GM23338 (cell line): Measurements from ENCODE around the gene MXRA8. TPM values are rescaled to one million over a fixed set of nuclear protein-coding genes. Genes with fewer than 3 reads are reported as not detected.

Experiments used
- ATAC-seq: fragments of 200-7000 bp; cut with Tn5 transposase; 3 replicates; pipeline ENCODE4 v1.9.1; 2020
- DNase-seq: peaks from one replicate; pipeline ENCODE4 v3.0.0-alpha.2; 2015; ENCODE audit warnings: low spot score
- H2AFZ ChIP-seq: fragments of 200-600 bp; sonication (generic); 2 replicates; pipeline ENCODE4 v1.8.0; 2016; ENCODE audit warnings: antibody characterized with exemption, mild to moderate bottlenecking, moderate library complexity
- H3F3A ChIP-seq: fragments of 200-600 bp; sonication (generic); replicated peaks from 2 replicates; pipeline ENCODE4 v1.8.0; 2017; ENCODE audit warnings: antibody characterized with exemption, mixed run types, low read depth
- H3K27ac ChIP-seq: fragments of 200-600 bp; sonication (generic); 2 replicates; pipeline ENCODE4 v1.6.1; 2016; ENCODE audit warnings: low read depth
- H3K27me3 ChIP-seq: fragments of 200-600 bp; sonication (generic); 2 replicates; pipeline ENCODE4 v1.8.0; 2016; ENCODE audit warnings: mild to moderate bottlenecking, mixed run types, moderate library complexity; ENCODE audit not compliant: insufficient read depth
- H3K36me3 ChIP-seq: fragments of 200-600 bp; sonication (generic); 2 replicates; pipeline ENCODE4 v1.8.0; 2016; ENCODE audit warnings: mild to moderate bottlenecking; ENCODE audit not compliant: insufficient read depth
- H3K4me1 ChIP-seq: fragments of 200-600 bp; sonication (generic); 2 replicates; pipeline ENCODE4 v1.8.0; 2016; ENCODE audit warnings: mild to moderate bottlenecking, moderate library complexity; ENCODE audit not compliant: insufficient read depth
- H3K4me2 ChIP-seq: fragments of 200-600 bp; sonication (generic); 2 replicates; pipeline ENCODE4 v1.7.1; 2017; ENCODE audit warnings: mixed run types
- H3K4me3 ChIP-seq: fragments of 200-600 bp; sonication (generic); 2 replicates; pipeline ENCODE4 v1.6.1; 2016; ENCODE audit warnings: mixed run types
- H3K79me2 ChIP-seq: fragments of 200-600 bp; sonication (generic); replicated peaks from 2 replicates; pipeline ENCODE4 v1.8.0; 2017; ENCODE audit warnings: mild to moderate bottlenecking; ENCODE audit not compliant: insufficient read depth
- H3K9me2 ChIP-seq: fragments of 200-600 bp; sonication (generic); 2 replicates; pipeline ENCODE4 v1.8.0; 2017; ENCODE audit not compliant: insufficient read depth
- H4K20me1 ChIP-seq: fragments of 200-600 bp; sonication (generic); replicated peaks from 2 replicates; pipeline ENCODE4 v1.8.0; 2017; ENCODE audit warnings: mild to moderate bottlenecking; ENCODE audit not compliant: insufficient read depth
- H3K27ac Mint-ChIP-seq: 2 replicates; pipeline ENCODE4 v1.8.0; 2020; ENCODE audit warnings: inconsistent platforms, mild to moderate bottlenecking, moderate library complexity, mixed read lengths
- H3K27me3 Mint-ChIP-seq: 3 replicates; pipeline ENCODE4 v1.8.0; 2022; ENCODE audit warnings: low read depth, mild to moderate bottlenecking, moderate library complexity, mixed read lengths, inconsistent platforms; ENCODE audit not compliant: insufficient read depth, poor library complexity
- H3K36me3 Mint-ChIP-seq: 3 replicates; pipeline ENCODE4 v1.8.0; 2021; ENCODE audit warnings: low read depth, mild to moderate bottlenecking, inconsistent platforms, moderate library complexity, mixed read lengths
- H3K4me1 Mint-ChIP-seq: 3 replicates; pipeline ENCODE4 v1.8.0; 2020; ENCODE audit warnings: mild to moderate bottlenecking, inconsistent platforms, mixed read lengths
- H3K4me3 Mint-ChIP-seq: 3 replicates; pipeline ENCODE4 v1.8.0; 2021; ENCODE audit warnings: moderate library complexity, mild to moderate bottlenecking, inconsistent platforms, mixed read lengths
- H3K9me3 Mint-ChIP-seq: 3 replicates; pipeline ENCODE4 v1.8.0; 2020; ENCODE audit warnings: moderate library complexity, mild to moderate bottlenecking, inconsistent platforms, mixed read lengths
- CTCF ChIP-seq, 2 experiments: fragments of 200-600 bp in 1 of 2; sonication (generic) in 1 of 2; conservative IDR thresholded peaks; 2 replicates each; pipeline versions ENCODE4 v1.5.1 to v1.6.1; 2016 to 2017; ENCODE audit warnings: antibody characterized with exemption in 2 of 2, low read depth in 2 of 2, mild to moderate bottlenecking in 2 of 2, moderate library complexity in 1 of 2
- ETS1 ChIP-seq: IDR thresholded peaks from 2 replicates; pipeline ENCODE4 v1.6.1; 2016; ENCODE audit warnings: antibody characterized with exemption
- EZH2 ChIP-seq: fragments of 200-600 bp; sonication (generic); IDR thresholded peaks from one replicate; pipeline ENCODE4 v1.8.0; 2017; ENCODE audit warnings: antibody characterized with exemption, mild to moderate bottlenecking, low read depth; ENCODE audit not compliant: unreplicated experiment
- JUNB ChIP-seq: IDR thresholded peaks from one replicate; pipeline ENCODE4 v1.6.1; 2016; ENCODE audit warnings: antibody characterized with exemption; ENCODE audit not compliant: unreplicated experiment
- NANOG ChIP-seq: IDR thresholded peaks from 2 replicates; pipeline ENCODE4 v1.6.1; 2016; ENCODE audit warnings: antibody characterized with exemption, borderline replicate concordance
- POLR2AphosphoS5 ChIP-seq: IDR thresholded peaks from 2 replicates; pipeline ENCODE4 v1.6.1; 2016; ENCODE audit warnings: antibody characterized with exemption, low read depth
- STAT1 ChIP-seq: IDR thresholded peaks from one replicate; pipeline ENCODE4 v1.6.1; 2016; ENCODE audit warnings: antibody characterized with exemption; ENCODE audit not compliant: unreplicated experiment
- ZNF331 ChIP-seq: fragments of 250-450 bp; sonication (Bioruptor Pico); IDR thresholded peaks from 2 replicates; pipeline ENCODE4 v1.5.0; 2020; ENCODE audit warnings: low read depth, mild to moderate bottlenecking, moderate library complexity
- ZNF462 ChIP-seq: fragments of 250-450 bp; sonication (Bioruptor Pico); IDR thresholded peaks from 2 replicates; pipeline ENCODE4 v1.5.0; 2020; ENCODE audit warnings: mild to moderate bottlenecking, moderate library complexity
- polyA plus RNA-seq: library from polyadenylated mRNA; unstranded; fragments of >200 nt; fragmentation: Nextera tagmentation; extraction: Ambion mirVana; gene quantifications from 2 replicates; pipeline ENCODE4 v1.2.1, GENCODE V29; 2016
- total RNA-seq: library from RNA; depleted of rRNA; stranded (reverse); fragments of >200 nt; shearing (Covaris generic); gene quantifications from 2 replicates; pipeline ENCODE4 v1.2.3, GENCODE V29; 2014

The MXRA8 gene
- total and polyA plus RNA-seq, 2 experiments from 2014 or later: 9.1 to 17.2 TPM

GRCh38 chr1:1377540-1378205 is 19.3 kb upstream of the MXRA8 start:
- Histone ChIP-seq H2AFZ (no peak overlapping the region), H4K20me1 (peaks cover 7% of the 10 kb centered on the region), H3F3A (peaks cover 13% of the 10 kb centered on the region), H3K4me1 (peaks cover 9% of the 10 kb centered on the region), H3K36me3 (no peaks in the 10 kb centered on the region), H3K27me3 (no peaks in the 10 kb centered on the region), H3K27ac (no peak overlapping the region), H3K9me2 (no peaks in the 10 kb centered on the region), H3K4me3 (no peak overlapping the region), H3K4me2 (no peak overlapping the region), H3K79me2 (peaks cover 21% of the 10 kb centered on the region)
- no peak overlapping the region for H3K4me3 Mint-ChIP-seq
- DNase-seq (no peak), ATAC-seq (no peak)
- no peak overlapping the region for H3K27ac Mint-ChIP-seq
- H3K9me3 Mint-ChIP-seq: no peaks in the 10 kb centered on the region; the same call in 1 of the 3 replicates
- H3K4me1 Mint-ChIP-seq: peaks cover 7% of the 10 kb centered on the region
- H3K36me3 Mint-ChIP-seq: peaks cover 9% of the 10 kb centered on the region; the same call in 2 of the 3 replicates
- peaks cover 5% of the 10 kb centered on the region for H3K27me3 Mint-ChIP-seq
- TF ChIP-seq NANOG (no peak), CTCF (conservative IDR thresholded peaks at IDR 0.05; ENCODE audit: low read depth in 2 of 2) (no peak), JUNB (no peak), ZNF331 (CRISPR knock-in tag) (no peak), ZNF462 (CRISPR knock-in tag) (no peak), STAT1 (no peak), POLR2AphosphoS5 (no peak), ETS1 (no peak), EZH2 (no peak)
